Activated naive CD4-positive, alpha-beta T cell treated with anti-CD3 and anti-CD28 coated beads for 36 hours (primary cell): ENCODE results near the gene SLC27A1. TPM values are rescaled to one million over a fixed set of nuclear protein-coding genes. Genes with fewer than 3 reads are reported as not detected.

Experiments used
- CTCF ChIA-PET: fragments of 350-600 bp; sonication (Branson Sonifier 250); formaldehyde crosslinking; loops from one replicate; lab custom pipeline; 2021; ENCODE audit warnings: antibody characterized with exemption; lab: Charles Lee
- DNase-seq: peaks from one replicate; pipeline ENCODE4 v3.0.0-alpha.2; 2020
- H3K27ac Mint-ChIP-seq: one replicate; pipeline ENCODE4 v1.8.0; 2021; ENCODE audit warnings: mild to moderate bottlenecking, mixed read lengths
- H3K27me3 Mint-ChIP-seq: one replicate; pipeline ENCODE4 v1.8.0; 2021; ENCODE audit warnings: low read depth, mixed read lengths
- H3K36me3 Mint-ChIP-seq: one replicate; pipeline ENCODE4 v1.8.0; 2021; ENCODE audit warnings: low read depth, mixed read lengths
- H3K4me1 Mint-ChIP-seq: one replicate; pipeline ENCODE4 v1.8.0; 2021; ENCODE audit warnings: low read depth, mixed read lengths
- H3K4me3 Mint-ChIP-seq: one replicate; pipeline ENCODE4 v1.8.0; 2021; ENCODE audit warnings: mild to moderate bottlenecking, moderate library complexity, mixed read lengths
- H3K9me3 Mint-ChIP-seq: one replicate; pipeline ENCODE4 v1.8.0; 2021; ENCODE audit warnings: mixed read lengths
- intact Hi-C: fragments of 100-400 bp; cut with micrococcal nuclease; formaldehyde crosslinking; loops from one replicate; pipeline ENCODE4 v1.15.1; 2023
- total RNA-seq, 2 experiments: library from RNA; stranded (reverse); gene quantifications; one replicate each; pipeline ENCODE4 v1.2.3, GENCODE V29; 2021

The SLC27A1 gene
- total RNA-seq, result 1 to 10 TPM; 1.2 to 1.7 TPM

DNA sequence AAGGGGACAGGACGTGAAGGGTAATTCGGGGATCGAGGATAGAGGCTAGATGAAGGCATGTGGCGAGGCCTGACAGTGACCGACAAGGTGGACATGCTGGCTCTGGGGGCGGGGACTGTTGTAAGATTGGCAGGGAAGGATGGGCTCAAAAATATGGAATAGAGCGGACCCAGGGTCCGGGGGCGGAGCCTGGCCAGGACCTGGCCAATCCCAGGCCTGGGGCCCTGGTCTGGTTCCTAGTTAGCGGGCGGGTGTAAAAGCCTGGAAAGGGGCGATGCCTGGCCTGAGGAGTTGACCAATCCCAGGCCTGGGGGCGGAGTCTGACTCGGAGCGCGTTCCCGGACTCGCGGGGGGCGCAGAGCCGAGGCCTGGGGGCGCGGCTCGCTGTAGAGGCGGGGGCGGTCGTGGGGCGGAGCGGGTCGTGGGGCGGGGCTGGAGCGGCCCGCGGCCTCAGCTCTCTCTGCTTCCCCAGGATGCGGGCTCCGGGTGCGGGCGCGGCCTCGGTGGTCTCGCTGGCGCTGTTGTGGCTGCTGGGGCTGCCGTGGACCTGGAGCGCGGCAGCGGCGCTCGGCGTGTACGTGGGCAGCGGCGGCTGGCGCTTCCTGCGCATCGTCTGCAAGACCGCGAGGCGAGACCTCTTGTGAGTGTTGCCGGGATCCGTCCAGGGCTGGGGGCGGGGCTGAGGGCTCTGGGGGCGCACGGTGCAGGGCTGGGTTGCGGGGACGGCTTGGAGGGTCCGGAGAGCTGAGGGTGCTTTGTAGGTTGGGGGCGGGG, at the start of gene SLC27A1:
TSS of gene SLC27A1 (plus strand) at position 457 of the 774 bp plus-strand sequence. CDS start at position 474, 17 bp downstream.
- CTCF ChIA-PET, result interaction anchor here (0.5 to 2.1 kb wide), 3 partner anchors 23 to 210 kb away, joined by 4 to 14 read pairs (median 4); no protein-coding TSS in a partner anchor
- peak; percentile 90 for DNase-seq
- Mint-ChIP-seq H3K27me3 (no peaks in the 10 kb centered on the region), H3K4me1 (peaks cover 26% of the 10 kb centered on the region), H3K9me3 (no peaks in the 10 kb centered on the region), H3K36me3 (no peaks in the 10 kb centered on the region), H3K27ac (peak within 1 kb of the TSS; percentile 10), H3K4me3 (peak within 1 kb of the TSS; percentile 84)
- intact Hi-C loops, result loop anchor here (1.0 to 5.0 kb wide), 4 partner anchors 85 to 462 kb away; partner anchors contain the start of genes CCDC124, COLGALT1, DDA1 and RPL18A

DNA sequence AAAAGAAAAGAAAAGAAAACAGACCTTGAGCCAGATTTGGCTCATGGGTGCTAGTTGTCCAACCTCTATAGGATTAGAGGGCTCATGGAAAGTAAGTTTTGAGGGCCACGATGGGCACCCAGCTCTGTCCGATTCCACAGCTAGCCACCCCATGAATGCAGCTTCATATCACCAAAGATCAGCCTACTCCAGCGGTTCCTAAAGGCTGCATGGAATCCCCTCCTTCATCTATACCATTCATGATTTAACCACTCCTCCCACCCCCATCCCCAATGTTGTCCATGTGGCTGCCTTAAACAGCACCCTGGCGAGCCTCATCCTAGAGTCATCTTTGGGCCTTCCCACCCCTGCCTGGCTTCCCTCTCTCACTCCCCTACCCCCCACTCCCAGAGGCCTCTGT, 48.4 kb upstream of the SLC27A1 start:
- intact Hi-C loops, result no loop called here
- DNase-seq, result no peak
- no peaks in the 10 kb centered on the region for H3K9me3 Mint-ChIP-seq
- CTCF ChIA-PET, result interaction anchor here (0.6 to 1.3 kb wide), 2 partner anchors 19 to 302 kb away, joined by 4 to 5 read pairs; no protein-coding TSS in a partner anchor
- peaks cover 17% of the 10 kb centered on the region for H3K4me1 Mint-ChIP-seq
- no peak overlapping the region for H3K4me3 Mint-ChIP-seq
- peaks cover 1% of the 10 kb centered on the region for H3K36me3 Mint-ChIP-seq
- H3K27me3 Mint-ChIP-seq, result no peaks in the 10 kb centered on the region
- no peak overlapping the region for H3K27ac Mint-ChIP-seq

DNA sequence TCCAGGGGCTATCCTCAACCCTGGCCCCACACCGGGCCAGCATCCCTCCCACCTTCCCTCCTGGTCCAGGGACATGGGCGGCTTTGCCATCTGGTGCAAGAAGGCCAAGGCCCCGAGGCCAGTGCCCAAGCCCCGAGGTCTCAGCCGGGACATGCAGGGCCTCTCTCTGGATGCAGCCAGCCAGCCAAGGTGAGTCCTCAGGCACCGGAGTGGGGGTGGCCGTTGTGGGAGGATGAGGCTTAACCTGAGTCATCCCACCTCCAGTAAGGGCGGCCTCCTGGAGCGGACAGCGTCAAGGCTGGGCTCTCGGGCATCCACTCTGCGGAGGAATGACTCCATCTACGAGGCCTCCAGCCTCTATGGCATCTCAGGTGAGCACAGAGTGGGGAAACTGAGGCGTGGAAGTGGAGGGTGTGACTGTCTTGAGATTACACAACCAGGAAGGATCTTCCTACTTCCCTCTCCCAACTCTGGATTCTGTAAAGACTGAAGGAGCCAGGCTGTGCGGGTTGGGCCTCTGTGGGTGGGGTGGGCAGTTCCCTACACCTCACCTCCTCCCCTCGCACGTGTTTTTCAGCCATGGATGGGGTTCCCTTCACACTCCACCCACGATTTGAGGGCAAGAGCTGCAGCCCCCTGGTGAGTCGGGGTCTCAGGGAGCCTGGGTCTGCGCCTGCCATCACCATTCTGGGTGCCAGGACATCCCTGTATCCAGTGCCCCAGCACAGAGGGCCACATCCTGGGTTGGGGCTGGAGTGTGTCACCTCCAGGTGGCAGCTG, 46.7 kb upstream of the SLC27A1 start:
- H3K4me1 Mint-ChIP-seq, result peaks cover 17% of the 10 kb centered on the region
- CTCF ChIA-PET, result interaction anchor here (0.7 kb wide), 1 partner anchor 312 kb away, joined by 4 read pairs; no protein-coding TSS in a partner anchor
- no peak overlapping the region for H3K4me3 Mint-ChIP-seq
- H3K27ac Mint-ChIP-seq, result no peak overlapping the region
- no peaks in the 10 kb centered on the region for H3K36me3 Mint-ChIP-seq
- DNase-seq, result no peak
- intact Hi-C loops, result loop anchor here (2.0 kb wide), 1 partner anchor 25 kb away; the partner anchor contains the start of gene TMEM221
- H3K27me3 Mint-ChIP-seq, result no peaks in the 10 kb centered on the region
- H3K9me3 Mint-ChIP-seq, result no peaks in the 10 kb centered on the region

DNA sequence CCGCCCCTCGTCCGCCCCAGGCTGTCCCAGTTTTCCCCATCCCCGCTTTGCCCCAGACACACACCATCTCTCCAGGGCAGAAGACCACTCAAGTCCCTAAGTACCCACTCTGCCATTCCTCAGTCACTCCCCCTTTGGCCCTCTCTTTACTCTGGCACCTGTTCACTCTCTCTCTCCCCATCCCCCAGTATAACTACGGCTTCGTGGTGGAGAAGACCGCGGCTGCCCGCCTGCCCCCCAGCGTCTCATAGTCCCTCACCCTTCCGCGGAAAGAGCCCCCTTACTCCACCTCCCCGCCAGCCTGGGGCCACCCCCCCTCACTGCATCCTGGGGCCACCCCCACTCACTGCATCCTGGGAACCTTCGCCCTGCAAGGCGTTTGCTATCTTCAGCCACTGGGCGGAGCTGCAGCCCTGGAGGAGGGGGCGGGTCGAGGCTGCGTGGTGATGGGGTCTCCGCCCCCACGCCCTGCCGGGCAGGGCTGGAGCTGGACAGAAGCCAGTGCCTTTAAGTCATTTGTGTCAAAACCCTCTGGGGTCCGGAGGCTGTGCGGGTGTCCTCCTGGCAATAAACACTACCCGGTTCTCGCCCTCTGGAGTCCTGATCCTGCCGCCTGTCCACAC, 45.5 kb upstream of the SLC27A1 start:
- no peak overlapping the region for H3K27ac Mint-ChIP-seq
- H3K9me3 Mint-ChIP-seq, result no peaks in the 10 kb centered on the region
- peak; percentile 69 for DNase-seq
- no peak overlapping the region for H3K4me3 Mint-ChIP-seq
- no peaks in the 10 kb centered on the region for H3K36me3 Mint-ChIP-seq
- intact Hi-C loops, result loop anchor here (1.0 to 2.0 kb wide), 2 partner anchors 24 to 41 kb away; partner anchors contain the start of gene TMEM221
- no peaks in the 10 kb centered on the region for H3K27me3 Mint-ChIP-seq
- CTCF ChIA-PET, result interaction anchor here (1.1 kb wide), 1 partner anchor 22 kb away, joined by 3 read pairs; no protein-coding TSS in a partner anchor
- H3K4me1 Mint-ChIP-seq, result peaks cover 7% of the 10 kb centered on the region

DNA sequence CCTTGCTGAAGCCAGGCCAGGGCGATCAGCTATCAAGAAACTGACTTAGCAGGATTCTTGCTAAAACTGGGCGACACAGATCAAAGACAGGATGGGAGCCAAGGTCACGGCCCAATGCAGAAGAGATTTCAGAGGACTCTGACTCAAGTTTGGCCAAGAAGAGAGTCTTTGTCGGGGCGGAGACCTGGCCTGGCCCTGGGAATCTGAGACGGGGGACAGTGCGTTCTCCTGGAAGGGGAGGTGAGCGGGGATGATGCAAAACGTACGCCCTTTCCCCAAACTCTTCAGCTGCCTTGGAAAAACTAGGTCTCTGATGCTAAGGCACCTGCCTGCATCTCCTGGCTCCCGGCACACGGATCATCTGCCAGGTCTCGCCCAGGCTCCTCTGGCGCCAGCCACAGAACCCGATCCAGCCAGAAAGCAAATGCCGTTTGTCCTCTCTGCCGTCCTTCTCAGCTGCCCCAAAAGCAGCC, 40.6 kb upstream of the SLC27A1 start:
- Mint-ChIP-seq H3K4me1 (peaks cover 2% of the 10 kb centered on the region), H3K27me3 (no peaks in the 10 kb centered on the region), H3K27ac (no peak overlapping the region), H3K36me3 (no peaks in the 10 kb centered on the region), H3K4me3 (no peak overlapping the region), H3K9me3 (no peaks in the 10 kb centered on the region)
- intact Hi-C loops, result no loop called here
- CTCF ChIA-PET, result interaction anchor here (0.8 to 1.6 kb wide), 3 partner anchors 10 to 44 kb away, joined by 4 read pairs; partner anchors contain the start of gene MVB12A
- no peak for DNase-seq

DNA sequence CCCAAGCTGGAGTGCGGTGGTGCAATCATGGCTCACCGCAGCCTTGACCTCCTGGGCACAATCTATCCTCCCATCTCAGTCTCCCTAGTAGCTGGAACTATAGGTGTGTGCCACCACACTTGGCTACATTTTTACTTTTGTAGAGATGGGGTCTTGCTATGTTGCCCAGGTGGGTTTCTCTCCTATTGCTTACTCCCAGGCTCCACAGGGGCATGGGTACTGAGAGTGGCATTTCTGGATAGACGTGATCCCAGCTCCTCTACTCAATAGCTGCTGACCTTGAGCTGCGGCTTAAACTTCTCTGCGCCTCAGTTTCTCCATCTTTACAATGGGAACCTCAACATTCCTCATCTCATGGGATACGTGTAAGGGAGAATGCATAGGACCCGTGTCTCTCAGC, 38.9 kb upstream of the SLC27A1 start:
- H3K27me3 Mint-ChIP-seq, result no peaks in the 10 kb centered on the region
- H3K4me3 Mint-ChIP-seq, result no peak overlapping the region
- no peak overlapping the region for H3K27ac Mint-ChIP-seq
- intact Hi-C loops, result no loop called here
- CTCF ChIA-PET, result interaction anchor here (0.6 to 1.6 kb wide), 2 partner anchors 10 to 65 kb away, joined by 4 to 5 read pairs; no protein-coding TSS in a partner anchor
- no peak for DNase-seq
- H3K4me1 Mint-ChIP-seq, result no peaks in the 10 kb centered on the region
- no peaks in the 10 kb centered on the region for H3K36me3 Mint-ChIP-seq
- H3K9me3 Mint-ChIP-seq, result no peaks in the 10 kb centered on the region

DNA sequence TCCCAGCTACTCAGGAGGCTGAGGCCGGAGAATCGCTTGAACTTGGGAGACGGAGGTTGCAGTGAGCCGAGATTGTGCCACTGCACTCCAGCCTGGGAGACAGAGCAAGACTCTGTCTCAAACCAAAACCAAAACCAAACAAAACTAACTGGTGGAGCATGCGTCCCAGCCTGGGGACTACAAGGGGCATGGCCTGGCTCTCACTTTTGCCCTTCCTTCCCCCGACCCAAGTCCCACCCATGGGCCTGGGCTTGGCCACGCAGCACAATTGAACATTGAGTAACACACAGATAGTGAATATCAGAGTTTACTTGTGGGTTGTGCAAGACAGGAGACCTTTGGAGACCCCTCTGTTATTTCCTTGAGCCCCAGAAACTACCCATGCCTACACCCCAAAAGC, 35.1 kb upstream of the SLC27A1 start:
- intact Hi-C loops, result no loop called here
- Mint-ChIP-seq H3K27ac (no peak overlapping the region), H3K27me3 (no peaks in the 10 kb centered on the region), H3K36me3 (no peaks in the 10 kb centered on the region), H3K4me3 (no peak overlapping the region), H3K4me1 (no peaks in the 10 kb centered on the region), H3K9me3 (no peaks in the 10 kb centered on the region)
- DNase-seq, result no peak
- CTCF ChIA-PET, result no interaction called here

DNA sequence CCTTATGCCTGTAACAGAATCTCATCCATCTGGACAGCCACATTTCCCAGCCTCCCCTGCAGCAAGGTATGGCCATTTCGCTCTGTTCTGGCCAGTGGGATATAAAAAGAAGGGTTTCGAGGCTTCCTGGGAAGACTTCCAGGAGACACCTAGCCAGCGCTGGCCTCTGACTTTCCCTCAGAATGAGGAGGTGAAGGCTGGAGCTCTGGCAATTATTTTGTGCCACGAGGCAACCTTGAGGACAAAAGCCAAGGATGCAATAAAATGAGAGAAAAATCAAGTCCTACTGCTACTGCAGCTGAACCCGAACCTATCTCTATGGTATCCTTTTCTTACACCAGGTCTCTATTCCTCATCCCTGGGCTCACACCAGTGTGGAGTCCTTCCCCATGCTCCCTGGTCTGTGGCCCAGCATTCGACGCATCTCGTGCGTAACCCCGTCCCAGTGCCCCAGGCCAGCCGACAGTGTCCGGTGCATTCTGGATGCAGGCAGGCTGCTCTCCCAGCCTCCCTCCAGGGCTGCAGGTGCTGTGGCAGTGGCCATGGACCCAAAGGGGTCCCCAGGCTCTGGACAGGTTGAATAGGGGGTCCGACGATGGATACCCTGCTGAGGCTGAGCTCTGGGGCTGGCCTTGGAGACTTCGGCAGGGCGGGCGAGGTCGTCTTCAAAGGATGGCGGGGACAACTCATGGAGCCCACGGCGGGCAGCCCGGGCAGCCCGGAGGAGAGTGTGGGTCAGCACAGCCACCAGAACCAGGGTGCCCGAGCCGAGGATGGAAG, 34.0 kb upstream of the SLC27A1 start:
- no peak for DNase-seq
- no peak overlapping the region for H3K27ac Mint-ChIP-seq
- H3K9me3 Mint-ChIP-seq, result no peaks in the 10 kb centered on the region
- intact Hi-C loops, result no loop called here
- no peaks in the 10 kb centered on the region for H3K36me3 Mint-ChIP-seq
- H3K4me3 Mint-ChIP-seq, result no peak overlapping the region
- H3K4me1 Mint-ChIP-seq, result no peaks in the 10 kb centered on the region
- no peaks in the 10 kb centered on the region for H3K27me3 Mint-ChIP-seq
- CTCF ChIA-PET, result interaction anchor here (0.7 to 1.1 kb wide), 3 partner anchors 11 to 42 kb away, joined by 3 read pairs; no protein-coding TSS in a partner anchor

DNA sequence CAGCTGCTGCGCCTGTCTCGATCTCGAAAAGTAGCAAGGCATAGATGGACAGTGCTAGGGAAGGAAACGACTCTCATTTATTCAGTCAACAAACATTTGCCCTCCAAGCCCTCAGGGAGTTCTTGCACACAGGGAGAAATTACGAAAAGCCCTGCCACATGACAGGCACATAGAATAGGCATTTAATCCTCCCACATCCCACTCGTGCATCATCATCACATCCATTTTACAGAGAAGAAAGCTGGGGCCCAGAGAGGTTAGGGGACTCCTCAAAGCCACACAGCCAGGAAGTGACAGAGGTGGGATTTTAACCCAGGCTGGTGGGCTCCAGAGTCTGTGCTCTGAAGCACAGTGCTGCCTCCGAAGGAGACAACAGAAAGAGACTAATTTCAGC, 33.5 kb upstream of the SLC27A1 start:
- Mint-ChIP-seq H3K4me1 (no peaks in the 10 kb centered on the region), H3K27ac (no peak overlapping the region), H3K4me3 (no peak overlapping the region), H3K27me3 (no peaks in the 10 kb centered on the region), H3K36me3 (no peaks in the 10 kb centered on the region), H3K9me3 (no peaks in the 10 kb centered on the region)
- DNase-seq, result no peak
- intact Hi-C loops, result no loop called here
- CTCF ChIA-PET, result interaction anchor here (0.7 to 1.3 kb wide), 4 partner anchors 10 to 42 kb away, joined by 3 read pairs; no protein-coding TSS in a partner anchor

DNA sequence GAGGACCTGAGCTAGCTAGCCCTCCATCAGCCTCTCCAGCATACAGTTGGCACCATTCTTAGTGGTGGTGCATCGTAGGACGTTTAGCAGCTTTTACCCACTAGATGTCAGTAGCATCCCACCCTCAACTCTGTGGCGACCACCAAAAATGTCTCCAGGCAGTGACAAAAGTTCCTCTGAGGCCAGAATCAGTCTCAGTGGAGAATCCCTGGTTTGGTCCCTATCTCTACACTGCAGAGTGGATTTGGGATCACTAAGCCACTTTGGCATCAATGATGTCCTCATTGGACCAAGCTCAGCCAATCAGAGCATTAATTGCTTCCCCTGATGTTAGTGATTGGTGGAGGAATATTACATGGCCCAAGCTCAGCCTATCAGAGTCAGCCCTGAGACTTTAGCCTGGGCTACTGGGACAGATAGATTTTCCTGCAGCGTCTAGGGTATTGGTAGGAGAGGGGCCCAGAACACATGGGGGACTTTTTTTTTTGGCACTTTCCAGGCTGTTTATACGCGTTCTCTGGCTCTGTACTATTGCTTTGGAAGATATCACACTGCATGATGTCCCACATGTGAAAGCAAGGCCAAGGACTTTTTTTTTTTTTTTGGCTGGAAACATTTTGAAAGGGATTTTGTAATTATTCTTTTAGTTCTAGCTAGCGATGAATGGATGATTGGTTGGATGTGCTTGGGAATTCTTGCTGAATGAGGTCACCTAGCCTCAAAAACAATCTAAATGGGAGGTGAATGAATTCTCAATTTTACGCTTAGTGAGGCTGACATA, 28.9 kb upstream of the SLC27A1 start:
- intact Hi-C loops, result loop anchor here (1.0 kb wide), 1 partner anchor 25 kb away; no protein-coding TSS in a partner anchor
- Mint-ChIP-seq H3K27ac (no peak overlapping the region), H3K27me3 (no peaks in the 10 kb centered on the region), H3K4me3 (no peak overlapping the region), H3K4me1 (no peaks in the 10 kb centered on the region), H3K9me3 (no peaks in the 10 kb centered on the region), H3K36me3 (no peaks in the 10 kb centered on the region)
- DNase-seq, result peak; percentile 31
- CTCF ChIA-PET, result interaction anchor here (0.6 to 1.3 kb wide), 10 partner anchors 9 to 1127 kb away, joined by 3 to 6 read pairs (median 3); no protein-coding TSS in a partner anchor
